ENCODE results near the gene ARVCF. TPM values are rescaled to one million over a fixed set of nuclear protein-coding genes. Genes with fewer than 3 reads are reported as not detected.

Gene ARVCF, protein sequence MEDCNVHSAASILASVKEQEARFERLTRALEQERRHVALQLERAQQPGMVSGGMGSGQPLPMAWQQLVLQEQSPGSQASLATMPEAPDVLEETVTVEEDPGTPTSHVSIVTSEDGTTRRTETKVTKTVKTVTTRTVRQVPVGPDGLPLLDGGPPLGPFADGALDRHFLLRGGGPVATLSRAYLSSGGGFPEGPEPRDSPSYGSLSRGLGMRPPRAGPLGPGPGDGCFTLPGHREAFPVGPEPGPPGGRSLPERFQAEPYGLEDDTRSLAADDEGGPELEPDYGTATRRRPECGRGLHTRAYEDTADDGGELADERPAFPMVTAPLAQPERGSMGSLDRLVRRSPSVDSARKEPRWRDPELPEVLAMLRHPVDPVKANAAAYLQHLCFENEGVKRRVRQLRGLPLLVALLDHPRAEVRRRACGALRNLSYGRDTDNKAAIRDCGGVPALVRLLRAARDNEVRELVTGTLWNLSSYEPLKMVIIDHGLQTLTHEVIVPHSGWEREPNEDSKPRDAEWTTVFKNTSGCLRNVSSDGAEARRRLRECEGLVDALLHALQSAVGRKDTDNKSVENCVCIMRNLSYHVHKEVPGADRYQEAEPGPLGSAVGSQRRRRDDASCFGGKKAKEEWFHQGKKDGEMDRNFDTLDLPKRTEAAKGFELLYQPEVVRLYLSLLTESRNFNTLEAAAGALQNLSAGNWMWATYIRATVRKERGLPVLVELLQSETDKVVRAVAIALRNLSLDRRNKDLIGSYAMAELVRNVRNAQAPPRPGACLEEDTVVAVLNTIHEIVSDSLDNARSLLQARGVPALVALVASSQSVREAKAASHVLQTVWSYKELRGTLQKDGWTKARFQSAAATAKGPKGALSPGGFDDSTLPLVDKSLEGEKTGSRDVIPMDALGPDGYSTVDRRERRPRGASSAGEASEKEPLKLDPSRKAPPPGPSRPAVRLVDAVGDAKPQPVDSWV
- total RNA-seq = 46.8 TPM
- long read RNA-seq, partial matches to known transcripts = 30 of 118 reads
- long read RNA-seq, other reads (novel, unspliced or antisense) = 85 of 118 reads

DNA sequence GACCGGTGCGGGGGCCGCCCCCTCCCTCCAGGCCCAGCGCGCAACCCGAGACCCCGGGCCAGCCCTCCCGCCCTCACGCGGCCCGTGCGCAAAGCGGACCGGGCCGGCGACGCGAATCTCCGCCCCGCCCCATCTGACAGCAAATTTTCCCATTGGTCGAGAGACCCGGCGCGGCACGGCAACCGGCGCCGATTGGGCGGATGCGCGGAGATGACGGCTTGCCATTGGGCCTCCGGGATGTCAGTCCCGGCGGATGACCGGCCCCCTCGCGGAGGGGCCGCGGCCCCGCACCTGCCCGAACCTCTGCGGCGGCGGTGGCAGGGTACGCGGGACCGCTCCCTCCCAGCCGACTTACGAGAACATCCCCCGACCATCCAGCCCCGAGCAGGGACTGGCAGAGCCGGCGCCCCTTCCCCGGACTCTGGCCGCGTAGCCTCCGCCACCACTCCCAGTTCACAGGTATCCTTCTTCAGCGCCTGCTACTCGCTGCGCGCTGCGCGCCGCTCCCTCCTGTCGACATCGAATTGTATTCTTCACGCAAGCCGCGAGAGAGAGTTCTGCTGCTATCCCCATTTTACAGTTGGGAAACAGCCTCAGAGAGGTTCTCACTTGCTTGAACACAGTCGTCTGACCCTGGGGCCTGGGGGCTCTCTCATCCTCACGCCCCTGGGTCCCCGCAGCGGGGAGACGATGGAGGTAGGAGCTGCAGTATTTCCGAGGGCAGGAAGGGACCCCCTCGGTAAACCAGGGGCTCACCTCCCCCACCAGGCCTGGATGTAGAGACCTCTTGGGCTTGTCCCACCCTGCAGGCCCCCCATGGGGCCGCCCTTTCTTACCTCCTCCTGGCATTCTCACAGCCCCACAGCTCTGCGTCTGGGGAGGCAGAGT is at the start of gene ARVCF:
TSS of gene ARVCF (minus strand) at position 90 of the 888 bp plus-strand sequence. CDS start 26,029 bp downstream, outside the sequence.
- intact Hi-C loops (cut with DNase I) = loop anchor here (2.0 kb wide), 1 partner anchor 114 kb away; the partner anchor contains the start of gene ZDHHC8
- peak; percentile 97 for DNase-seq (ENCODE audit: low spot score)

DNA sequence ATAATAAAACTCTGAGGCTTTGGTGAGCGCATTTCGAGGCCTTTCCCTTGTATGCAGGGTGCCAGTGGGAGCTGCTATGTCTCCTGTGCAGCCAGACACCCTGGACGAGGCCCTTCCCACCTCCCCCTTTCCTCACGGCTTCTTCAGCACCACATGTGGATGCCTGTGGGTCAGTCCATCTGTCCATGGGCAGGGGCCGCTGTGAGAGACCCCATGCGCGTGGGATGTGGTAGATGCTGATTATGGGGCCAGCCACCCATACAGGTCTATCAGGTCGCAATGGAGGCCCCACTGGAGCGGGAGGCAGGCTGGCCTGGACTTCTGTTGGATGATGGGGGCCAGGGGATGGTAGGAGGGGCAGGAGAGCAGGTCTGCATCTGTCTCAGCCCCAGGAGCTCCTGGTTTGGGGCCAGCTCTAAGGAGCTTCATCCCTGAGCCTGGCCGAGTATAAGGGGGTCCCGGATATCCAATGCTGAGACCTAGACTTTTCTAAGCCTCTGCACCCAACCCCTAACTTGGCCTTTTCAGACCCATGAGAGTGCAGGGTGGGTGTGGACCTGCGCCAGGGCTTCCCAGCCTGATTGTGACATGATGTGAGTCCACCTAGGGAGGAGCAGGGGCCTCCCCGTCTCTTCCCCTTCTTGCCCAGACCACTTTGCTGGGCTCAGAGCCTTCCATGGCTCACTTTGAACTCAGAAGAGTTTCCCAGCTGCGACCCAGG is 49.4 kb upstream of the ARVCF start:
- DNase-seq (ENCODE audit: low spot score) = no peak

DNA sequence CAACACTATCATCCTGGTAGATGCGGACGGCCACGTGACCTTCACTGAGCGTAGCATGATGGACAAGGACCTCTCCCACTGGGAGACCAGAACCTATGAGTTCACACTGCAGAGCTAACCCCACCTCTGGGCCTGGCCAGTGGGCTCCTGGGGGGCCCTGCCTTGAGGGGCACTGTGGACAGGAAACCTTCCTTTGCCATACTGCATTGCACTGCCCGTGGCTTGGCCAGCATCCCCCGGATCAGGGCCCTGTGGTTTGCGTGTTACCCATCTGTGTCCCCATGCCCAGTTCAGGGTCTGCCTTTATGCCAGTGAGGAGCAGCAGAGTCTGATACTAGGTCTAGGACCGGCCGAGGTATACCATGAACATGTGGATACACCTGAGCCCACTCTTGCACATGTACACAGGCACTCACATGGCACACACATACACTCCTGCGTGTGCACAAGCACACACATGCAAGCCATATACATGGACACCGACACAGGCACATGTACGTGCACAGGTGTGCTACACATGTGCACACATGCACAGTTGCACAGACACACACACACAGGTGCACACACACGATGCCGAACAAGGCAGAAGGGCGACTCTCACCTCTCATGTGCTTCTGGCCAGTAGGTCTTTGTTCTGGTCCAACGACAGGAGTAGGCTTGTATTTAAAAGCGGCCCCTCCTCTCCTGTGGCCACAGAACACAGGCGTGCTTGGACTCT is 48.1 kb upstream of the ARVCF start:
- no peak for DNase-seq (ENCODE audit: low spot score)
- intact Hi-C loops (cut with DNase I) = no loop called here

More for the DNA sequence above, 49.4 kb upstream of the ARVCF start:
- intact Hi-C loops (cut with DNase I) = no loop called here

DNA sequence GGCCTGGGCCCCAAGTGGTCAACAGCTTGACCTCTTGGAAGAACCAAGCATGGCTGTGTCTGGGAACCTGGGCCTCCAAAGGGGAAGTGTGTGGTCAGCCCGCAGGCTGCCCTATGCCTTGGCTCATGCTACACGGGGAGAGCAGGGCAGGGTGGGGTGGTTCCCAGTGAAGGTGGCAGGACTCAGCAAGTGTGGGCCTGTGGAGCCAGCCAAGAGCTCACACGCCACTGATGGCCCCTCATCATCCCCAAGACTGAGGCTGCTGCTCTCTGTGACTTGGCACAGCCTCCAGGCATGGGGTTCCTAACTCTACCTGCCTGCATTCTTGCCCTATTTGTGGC is 47.5 kb upstream of the ARVCF start:
- DNase-seq (ENCODE audit: low spot score) = no peak
- intact Hi-C loops (cut with DNase I) = no loop called here

DNA sequence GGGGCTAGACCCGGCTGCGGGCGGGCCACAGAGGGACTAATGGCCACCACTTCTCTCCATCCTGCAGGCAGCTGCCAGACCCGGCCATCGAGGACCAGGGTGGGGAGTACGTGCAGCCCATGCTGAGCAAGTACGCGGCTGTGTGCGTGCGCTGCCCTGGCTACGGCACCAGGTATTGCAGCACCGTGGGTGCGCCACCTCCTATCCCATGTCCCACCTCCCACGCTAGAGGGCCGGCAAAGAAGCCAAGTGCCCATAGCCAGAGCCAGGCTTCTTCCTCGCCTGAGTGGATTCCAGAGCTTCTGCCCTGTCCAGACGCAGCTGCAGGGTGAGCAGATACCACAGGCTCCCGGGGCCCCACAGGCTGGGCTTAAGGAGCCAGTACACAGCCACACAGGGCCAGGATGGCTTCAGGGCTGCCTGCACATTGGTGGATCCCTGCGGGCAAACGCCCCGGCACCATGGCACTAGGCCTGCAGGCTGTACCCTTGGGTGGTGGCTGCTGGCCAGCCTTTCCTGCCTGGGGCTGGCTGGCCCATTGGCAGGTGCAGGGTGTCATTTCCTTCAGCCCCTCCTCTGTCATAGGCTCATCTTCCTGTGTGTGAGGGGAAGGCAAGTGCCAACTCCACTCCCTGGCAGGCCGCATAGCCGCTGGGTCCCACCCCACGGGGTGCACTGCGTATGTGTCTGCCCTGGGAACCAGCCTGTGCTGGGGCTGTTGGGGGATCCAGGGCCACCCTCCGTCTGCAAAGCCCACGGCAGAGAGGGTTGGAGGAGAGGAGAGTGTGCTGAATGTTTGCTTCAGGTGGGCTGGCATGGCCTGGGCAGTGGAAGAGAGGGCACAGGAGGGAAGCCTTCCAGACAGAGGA is 46.9 kb upstream of the ARVCF start:
- intact Hi-C loops (cut with DNase I) = no loop called here
- DNase-seq (ENCODE audit: low spot score) = no peak

DNA sequence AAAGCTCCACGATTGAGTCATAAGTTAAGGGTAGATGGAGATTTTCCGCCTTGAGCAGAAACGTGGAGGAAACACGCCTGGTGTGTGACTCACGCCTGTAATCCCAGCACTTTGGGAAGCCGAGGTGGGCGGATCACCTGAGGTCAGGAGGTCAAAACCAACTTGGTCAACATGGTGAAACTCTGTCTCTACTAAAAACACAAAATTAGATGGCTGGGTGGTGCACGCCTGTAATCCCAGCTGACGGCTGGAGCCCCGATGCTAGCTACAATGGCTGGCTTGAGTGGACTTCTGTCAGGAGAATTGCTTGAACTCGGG is 46.1 kb upstream of the ARVCF start:
- intact Hi-C loops (cut with DNase I) = no loop called here
- no peak for DNase-seq (ENCODE audit: low spot score)

DNA sequence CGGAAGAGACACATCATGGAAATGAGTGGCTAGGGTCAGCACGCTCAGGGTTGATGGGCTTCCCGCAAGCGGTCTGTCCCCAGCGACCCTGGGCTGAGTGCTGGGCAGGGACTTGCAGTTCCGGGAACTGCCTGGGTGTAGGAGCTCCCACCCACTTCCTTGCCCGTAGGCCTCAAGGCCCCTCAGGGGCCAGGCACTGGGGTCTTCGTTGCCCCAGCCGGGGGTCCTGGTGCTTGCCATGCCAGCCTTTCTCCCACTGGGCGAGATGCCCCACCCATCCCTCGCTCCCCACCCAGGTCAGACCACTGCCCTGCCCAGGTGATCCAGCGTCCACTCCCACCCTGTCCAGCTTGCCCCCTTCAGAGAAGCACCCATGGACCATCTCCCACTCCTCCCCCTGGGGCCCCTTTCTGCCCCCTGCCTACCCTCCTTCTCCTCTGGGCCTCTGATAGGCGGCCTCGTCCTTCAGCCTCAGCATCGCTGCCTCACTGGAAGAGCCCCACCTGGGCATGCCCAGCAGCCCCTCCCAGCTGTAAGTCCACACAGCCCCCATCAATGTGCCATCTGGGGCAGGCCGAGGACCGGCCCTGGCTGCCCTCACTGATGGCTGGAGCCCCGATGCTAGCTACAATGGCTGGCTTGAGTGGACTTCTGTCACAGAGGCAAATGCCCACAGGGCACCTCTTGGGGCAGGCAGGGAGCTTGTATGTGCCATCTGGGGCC is 45.6 kb upstream of the ARVCF start:
- intact Hi-C loops (cut with DNase I) = no loop called here
- no peak for DNase-seq (ENCODE audit: low spot score)

DNA sequence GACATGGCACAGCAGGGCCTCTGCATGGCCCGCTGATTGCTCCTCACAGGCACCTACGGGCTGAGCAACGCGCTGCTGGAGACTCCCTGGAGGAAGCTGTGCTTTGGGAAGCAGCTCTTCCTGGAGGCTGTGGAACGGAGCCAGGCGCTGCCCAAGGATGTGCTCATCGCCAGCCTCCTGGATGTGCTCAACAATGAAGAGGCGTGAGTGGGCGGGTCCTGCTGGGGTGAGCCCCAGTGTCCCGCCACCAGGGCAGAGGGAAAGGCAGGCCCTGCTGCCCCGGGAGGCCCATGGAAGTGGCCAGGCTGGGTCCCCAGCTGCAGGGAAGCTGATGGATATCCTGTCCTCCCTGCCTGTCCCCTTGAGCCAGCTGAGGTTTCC is 44.8 kb upstream of the ARVCF start:
- DNase-seq (ENCODE audit: low spot score) = no peak
- intact Hi-C loops (cut with DNase I) = no loop called here

DNA sequence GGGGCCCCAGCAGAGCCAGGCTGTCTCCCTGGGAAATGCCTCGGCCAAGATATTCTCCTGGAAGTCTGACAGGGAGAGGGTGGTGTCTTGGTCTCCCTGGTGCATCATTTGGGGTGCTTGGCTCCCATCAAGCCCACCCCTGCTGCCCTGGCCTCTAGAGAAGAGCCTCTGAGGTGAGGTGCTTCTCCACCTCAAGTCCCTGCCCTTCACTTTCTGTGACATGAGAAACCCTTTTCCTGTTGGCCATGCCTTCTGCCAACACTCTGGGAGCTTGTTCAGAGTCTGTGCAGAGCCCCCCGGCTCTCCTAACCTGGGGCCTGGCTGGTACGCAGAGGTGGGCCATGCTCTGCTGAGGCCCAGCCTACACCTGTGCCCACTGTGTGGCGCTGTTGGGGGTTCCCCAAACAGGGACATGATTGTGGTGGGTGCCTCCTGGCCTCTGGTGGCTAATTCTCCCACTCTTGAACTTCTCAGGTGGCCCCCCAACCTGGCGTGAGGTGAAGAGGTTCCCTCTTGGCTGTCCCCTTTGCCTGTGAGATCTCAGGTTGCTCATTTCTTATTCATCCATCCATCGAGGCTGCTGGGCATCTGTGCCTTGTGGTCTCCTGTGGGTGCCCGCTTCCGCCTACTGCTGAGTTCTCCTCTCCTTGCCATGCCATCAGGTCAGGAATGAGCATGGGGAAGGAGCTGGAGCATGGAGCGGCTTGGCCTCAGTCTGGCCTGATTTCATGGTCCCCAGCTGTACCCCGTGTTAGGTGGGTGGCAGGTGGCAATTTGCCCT is 44.3 kb upstream of the ARVCF start:
- intact Hi-C loops (cut with DNase I) = no loop called here
- no peak for DNase-seq (ENCODE audit: low spot score)

DNA sequence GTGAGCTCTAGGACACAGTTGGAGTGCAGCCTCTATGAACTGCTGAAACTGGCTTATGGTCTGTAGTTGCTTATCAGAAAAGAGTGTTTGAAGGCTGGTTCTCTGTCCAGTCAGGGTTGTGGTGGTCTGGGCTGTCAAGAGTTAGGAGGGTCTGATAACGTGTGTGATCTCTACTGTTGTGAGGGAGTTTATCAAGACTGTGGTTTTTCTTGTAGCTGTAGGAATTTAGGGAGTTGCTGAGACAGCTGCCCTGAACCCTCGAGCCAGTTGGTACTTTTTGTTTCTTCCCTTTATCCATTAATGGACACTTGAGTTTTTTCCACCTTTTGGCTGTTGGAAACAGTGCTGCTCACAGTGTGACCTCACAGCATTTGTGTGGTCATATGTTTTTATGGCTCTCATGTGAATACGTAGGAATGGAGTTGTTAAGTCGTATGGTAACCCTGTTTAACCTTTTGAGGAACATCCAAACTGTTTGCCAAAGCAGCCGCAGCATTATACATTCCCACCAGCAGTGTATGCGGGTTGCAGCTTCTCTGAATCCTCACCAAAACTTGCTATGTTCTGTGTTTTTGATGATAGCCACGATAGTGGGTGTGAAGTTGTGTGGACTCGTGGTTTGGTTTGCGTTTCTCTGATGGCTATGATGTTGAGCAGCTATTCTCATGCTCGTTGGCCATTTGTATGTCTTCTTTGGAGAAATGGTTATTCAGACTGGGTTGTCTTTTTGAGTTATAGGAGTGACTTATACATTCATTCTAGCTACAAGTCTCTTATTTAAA is 42.6 kb upstream of the ARVCF start:
- intact Hi-C loops (cut with DNase I) = no loop called here
- no peak for DNase-seq (ENCODE audit: low spot score)

DNA sequence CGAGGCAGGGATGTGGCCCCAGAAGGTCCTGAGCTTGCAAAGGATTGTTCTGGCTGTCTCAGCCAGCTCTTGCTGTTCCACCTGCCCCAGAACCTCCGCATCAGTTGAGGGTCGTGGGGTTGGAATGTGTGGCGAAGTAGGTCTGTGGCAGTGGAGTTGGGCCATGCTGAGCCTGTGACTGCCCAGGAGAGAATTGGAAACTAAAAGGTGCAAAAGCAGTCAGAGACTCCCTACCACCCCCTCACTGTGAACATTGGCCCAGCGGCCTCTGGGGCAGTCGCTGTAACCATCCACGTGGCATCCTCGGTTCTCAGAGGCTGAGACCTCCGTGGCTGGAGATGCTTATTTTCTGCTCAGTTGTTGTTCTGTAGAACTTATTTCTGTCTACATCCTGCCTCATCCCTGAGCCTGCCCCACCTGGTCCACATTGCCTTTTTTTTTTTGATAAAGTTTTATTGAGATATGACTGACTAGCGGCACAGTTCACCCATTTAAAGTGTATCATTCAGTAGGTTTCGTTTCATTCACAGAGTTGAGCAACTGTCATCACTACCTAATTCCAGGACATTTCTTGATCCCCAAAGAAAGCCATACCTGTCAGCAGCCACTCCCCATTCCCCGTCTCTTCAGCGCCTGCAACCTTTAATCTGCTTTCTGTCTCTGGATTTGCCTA is 41.1 kb upstream of the ARVCF start:
- DNase-seq (ENCODE audit: low spot score) = no peak
- intact Hi-C loops (cut with DNase I) = no loop called here

DNA sequence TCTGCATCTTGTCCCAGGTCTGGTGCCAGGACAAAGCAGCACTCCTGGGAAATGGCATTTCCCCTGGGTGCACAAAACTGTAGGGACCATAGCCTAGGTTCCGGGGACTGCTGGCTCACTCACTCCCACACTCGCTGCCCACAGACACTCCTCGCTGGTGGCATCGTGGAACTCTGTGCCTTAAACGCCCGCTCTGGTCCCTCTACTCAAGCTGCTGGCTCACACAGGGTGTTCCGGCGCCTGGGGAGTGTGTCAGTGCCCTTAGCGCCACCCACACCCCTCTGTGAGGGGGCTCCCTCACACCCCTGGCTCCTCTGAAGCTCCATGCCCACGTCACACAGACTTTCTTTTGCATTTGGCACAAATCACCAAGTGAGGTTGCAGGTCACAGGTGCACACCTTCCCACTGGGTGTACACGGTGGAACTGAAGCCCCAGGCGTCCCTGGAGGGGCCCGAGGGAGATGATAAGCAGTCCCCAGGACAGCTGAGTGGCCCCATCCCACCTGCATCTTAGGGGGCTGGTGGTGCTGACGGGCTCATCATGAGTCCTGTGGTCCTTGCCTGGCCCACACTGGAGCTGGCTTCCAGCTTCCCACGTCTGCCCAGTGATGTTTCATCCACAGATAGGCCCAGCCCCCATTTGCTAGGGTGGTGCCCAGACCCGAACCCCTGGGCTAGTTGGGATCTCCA is 40.2 kb upstream of the ARVCF start:
- no peak for DNase-seq (ENCODE audit: low spot score)
- intact Hi-C loops (cut with DNase I) = no loop called here

DNA sequence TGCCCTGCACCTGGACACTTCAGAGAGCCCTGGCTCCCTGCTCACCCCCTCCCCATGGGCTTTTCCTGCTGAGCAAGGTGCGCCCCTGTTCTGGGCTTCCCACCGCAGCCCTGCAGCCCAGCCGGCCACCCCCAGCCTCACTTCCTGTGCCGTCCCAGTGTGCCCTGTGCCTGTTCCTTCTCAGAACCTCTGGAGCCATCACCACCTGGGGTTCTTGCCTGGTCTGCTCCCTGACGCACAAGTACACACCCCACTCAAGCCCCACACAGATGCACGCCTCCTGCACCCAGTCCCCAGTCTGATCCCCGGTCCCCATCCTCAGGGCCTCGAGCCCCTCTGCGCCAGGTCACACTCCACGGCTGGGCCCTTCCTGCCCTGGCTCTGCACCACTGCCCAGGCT is 39.5 kb upstream of the ARVCF start:
- no peak for DNase-seq (ENCODE audit: low spot score)
- intact Hi-C loops (cut with DNase I) = no loop called here

DNA sequence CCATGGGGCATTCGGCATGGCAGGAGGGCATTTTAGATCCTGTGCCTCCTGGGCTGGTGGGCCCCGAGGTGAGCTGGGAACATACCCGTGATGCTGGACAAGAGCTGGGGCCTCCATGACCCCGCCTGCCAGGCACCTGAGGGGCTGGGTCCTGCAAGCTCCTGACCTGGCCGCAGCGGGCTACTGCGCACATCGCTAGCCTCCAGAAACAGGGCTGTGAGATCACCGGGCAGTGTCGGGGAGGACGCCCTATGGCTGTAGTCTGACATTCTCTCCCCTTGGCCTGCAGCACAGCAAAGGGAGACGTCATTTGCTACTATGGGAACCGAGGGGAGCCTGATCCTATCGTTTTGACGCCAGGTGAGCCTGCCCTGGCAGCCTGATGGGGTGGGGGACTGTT is 39.0 kb upstream of the ARVCF start:
- DNase-seq (ENCODE audit: low spot score) = no peak
- intact Hi-C loops (cut with DNase I) = no loop called here
